K562 treated with DMSO at 1 percent for 48 hours (cell line): ENCODE data around the gene STX10. TPM values are rescaled to one million over a fixed set of nuclear protein-coding genes. Genes with fewer than 3 reads are reported as not detected.

Experiments
- total RNA-seq: library from RNA; unstranded; fragments of 300-600 nt; gene quantifications from 2 replicates; pipeline ENCODE4 v1.2.3, GENCODE V29; 2022; ENCODE audit warnings: low replicate concordance; ENCODE audit errors: extremely low read depth

STX10 gene, protein sequence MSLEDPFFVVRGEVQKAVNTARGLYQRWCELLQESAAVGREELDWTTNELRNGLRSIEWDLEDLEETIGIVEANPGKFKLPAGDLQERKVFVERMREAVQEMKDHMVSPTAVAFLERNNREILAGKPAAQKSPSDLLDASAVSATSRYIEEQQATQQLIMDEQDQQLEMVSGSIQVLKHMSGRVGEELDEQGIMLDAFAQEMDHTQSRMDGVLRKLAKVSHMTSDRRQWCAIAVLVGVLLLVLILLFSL
- total RNA-seq: not detected in 2 replicates

DNA sequence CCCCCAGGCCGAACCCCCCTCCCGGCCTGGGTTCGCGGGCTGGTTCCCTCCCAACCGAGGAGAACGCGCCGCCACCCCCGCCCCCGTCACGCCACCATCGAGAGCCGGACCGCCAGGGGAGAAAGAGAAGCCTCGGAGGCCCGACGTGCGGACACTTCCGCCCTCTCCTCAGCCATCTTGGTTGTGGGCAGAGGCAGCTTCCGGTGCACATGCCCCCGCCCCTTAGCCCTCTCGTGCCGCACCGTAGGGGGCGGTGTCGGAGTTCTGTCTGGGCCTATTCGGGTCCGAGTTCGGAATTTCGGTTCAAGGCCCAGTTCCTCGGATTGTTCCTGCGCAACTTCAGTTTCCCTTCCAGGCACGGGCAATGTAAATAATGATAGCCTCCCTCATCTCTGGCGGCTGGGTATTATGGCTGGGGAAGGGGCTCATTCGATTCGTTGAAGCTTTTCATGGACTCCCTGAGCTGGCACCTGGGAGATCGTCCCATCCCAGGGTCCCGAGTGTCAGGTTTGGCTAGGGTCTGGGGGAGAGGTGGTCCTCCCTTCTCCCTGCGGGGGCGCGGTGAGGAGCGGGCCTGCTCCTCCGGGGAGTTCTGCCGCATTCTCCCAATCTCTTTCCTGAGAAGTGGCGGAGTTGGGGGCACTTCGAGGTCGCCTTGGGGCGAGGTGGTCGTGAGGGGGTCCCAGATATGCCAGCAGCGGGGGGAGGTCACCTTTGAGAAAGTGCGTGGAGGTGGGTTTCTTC, at the start of gene STX10, which contains the start of gene IER2:
Gene STX10 (minus strand): TSS at position 189 of the 744 bp plus-strand sequence. CDS start 202 bp downstream, outside the sequence.
Gene IER2 (plus strand): TSS at position 225 of the 744 bp plus-strand sequence. CDS start 2,776 bp downstream, outside the sequence.

DNA sequence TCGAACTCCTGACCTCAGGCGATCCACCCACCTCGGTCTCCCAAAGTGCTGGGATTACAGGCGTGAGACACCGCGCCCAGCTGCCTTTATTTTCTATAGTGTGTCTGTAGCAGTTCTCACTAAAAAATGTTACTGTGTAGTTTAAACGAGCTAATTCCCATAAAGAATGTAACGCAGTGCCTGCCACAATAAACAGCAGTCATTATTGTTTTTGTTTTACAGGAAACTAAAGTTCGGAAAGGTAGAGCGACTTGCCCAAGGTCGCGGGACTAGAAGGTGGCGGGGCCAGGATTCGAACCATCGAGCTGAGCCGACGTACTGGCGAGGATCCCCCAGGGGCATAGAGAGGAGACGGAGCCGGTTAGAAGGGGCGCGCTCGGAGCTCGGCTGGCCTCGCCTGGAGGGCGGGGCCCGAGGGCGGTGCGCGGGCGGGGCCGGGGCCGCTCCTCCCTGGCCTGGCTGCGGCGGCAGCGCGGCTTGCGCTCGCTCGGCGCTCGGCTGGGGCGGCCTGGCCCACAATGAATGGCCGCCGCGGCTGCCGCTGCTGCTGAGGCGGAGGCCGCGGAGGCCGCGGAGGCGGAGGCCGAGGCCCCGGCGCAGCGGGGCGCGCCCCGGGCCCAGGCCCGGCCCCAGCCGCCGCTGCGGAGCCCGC, 32.3 kb downstream of the STX10 start, which contains the start of gene NACC1:
Gene NACC1 (plus strand): TSS at position 493 of the 652 bp plus-strand sequence. CDS start 16,944 bp downstream, outside the sequence.

DNA sequence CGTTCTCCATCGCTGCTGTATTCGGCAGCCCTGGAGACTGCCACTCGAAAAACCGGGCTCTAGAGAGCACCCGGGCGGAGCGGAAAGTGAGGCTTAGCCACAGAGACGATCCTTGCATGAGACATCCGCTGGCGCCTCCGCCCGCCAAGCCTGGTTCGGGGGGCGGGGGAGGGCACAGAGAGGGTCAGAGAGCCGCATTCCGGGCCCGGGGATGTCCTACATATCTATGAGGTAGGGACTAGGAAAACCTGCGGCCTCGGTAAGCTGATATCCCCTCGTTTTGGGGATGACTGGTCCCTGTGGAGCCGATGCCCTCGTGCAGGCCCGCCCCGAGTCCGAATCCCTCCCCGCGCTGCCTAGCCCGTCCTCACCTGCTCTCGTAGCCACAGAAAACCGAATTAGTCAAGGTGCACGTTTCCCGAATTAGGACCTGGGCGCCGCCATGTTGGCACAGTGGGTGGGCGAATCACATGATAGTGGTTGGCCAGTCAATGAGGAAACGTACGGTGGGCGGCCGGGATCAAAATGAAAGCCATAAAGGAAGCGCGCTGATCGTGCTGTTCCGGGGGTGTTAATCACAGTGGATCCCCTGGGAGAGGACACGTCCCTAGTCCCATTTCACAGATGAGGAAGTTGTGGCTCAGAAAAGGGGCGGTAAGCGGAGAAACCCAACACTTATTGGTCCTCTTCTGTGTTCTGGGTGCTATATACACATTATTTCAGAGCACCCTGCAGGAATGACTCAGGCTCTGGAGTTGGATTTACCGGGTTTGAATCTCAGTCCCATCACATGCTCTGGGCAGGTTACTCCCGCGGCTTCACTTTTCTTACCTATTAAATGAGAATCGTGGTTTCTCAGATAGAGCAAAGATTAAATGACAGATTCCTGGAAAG, 33.6 kb downstream of the STX10 start, which contains the start of gene TRMT1:
Gene TRMT1 (minus strand): TSS at position 459 of the 894 bp plus-strand sequence. CDS start 341 bp downstream, at position 118.

DNA sequence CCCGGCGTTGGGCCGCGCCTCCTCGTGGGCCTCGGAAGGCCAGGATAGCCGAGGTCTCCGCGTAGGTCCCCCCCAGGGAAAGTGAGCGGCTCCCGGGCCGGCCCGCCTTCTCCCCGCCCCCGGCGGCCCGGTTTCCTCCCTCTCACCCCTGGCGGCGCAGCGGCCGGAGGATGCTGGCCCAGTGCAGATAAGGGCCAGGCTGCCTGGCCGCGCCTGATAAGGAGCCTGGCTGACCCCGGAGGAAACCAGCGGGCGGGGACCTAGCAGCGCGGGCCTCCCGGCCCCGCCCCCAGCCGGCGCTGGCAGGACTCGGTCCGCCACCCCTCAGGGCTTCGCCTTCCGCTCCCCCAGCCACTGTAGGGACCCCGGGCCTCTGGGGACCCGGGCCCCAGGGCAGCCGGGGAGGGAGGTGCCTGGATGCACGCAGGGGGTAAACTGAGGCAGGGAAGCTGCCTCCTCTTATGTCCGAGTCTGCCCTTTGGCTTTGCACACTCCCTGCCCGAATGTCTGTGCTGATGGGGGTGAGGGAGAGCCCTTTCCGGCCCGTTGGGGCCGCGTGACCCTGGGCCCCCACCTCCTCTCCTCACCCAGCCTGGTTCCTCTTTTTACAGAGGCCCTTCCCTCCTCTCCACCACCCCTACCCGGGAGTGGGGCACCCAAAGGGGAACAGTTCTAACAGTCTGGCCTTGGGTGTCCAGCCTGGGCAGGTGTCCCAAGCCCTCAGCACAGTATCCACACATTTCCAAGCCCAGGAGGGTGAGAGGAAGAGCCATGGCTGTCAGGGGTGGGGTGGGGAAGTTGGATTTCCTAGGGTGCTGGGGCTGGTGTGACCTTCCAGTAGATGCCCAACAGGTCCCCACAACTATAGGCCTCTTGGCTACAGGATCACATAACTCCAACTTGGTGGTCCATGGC, 47.3 kb downstream of the STX10 start, which contains the start of gene LYL1:
Gene LYL1 (minus strand): TSS at position 193 of the 915 bp plus-strand sequence. CDS start 1,687 bp downstream, outside the sequence.

Other genes starting within 250 kb of the STX10 start
- not detected in 2 replicates for gene SYCE2, start 231.1 kb downstream of the STX10 start, total RNA-seq
- 986 TPM in 1 of 2 replicates, not detected in the other for gene FARSA, start 216.7 kb downstream of the STX10 start, total RNA-seq
- 227 and 730 TPM in 2 replicates for gene CALR, start 211.8 kb downstream of the STX10 start, total RNA-seq
- gene RAD23A, start 204.5 kb downstream of the STX10 start, total RNA-seq: not detected in 2 replicates
- gene GADD45GIP1, start 193.2 kb downstream of the STX10 start, total RNA-seq: not detected in 2 replicates
- gene DAND5, start 180.8 kb downstream of the STX10 start, total RNA-seq: not detected in 2 replicates
- not detected in 2 replicates for gene NFIX, start 154.9 kb downstream of the STX10 start, total RNA-seq
- not detected in 2 replicates for gene LYL1, start 47.5 kb downstream of the STX10 start, total RNA-seq
- gene TRMT1, start 33.6 kb downstream of the STX10 start, total RNA-seq: not detected in 2 replicates
- not detected in 2 replicates for gene NACC1, start 32.1 kb downstream of the STX10 start, total RNA-seq
- not detected in 2 replicates for gene IER2, start within 50 bp of the STX10 start, total RNA-seq